Neural progenitor cell (in vitro differentiated cells): ENCODE measurements around the gene SLC35E2B.

ENCODE experiments used
- CTCF ChIP-seq: fragments of 200-600 bp; sonication (generic); IDR thresholded peaks from 2 replicates; pipeline ENCODE4 v1.5.1; 2017; ENCODE audit warnings: antibody characterized with exemption, mild to moderate bottlenecking
- EZH2 ChIP-seq: fragments of 200-600 bp; sonication (generic); IDR thresholded peaks from 2 replicates; pipeline ENCODE4 v1.6.1; 2017; ENCODE audit warnings: antibody characterized with exemption, mild to moderate bottlenecking, moderate library complexity
- EZH2phosphoT487 ChIP-seq: fragments of 200-600 bp; sonication (generic); IDR thresholded peaks from 2 replicates; pipeline ENCODE4 v1.6.1; 2017; ENCODE audit warnings: antibody characterized with exemption

- TF ChIP-seq EZH2 (no peak), CTCF (no peak), EZH2phosphoT487 (no peak)
Measured at GRCh38 chr1:1623631-1624442, 68.8 kb downstream of the SLC35E2B start.
